Loucy (cell line): ENCODE measurements around the gene KCNQ2.

Source experiments
- H2AFZ ChIP-seq: fragments of 200-600 bp; sonication (generic); 2 replicates; pipeline ENCODE4 v1.6.0; 2016; ENCODE audit warnings: antibody characterized with exemption, mild to moderate bottlenecking, low read length, moderate library complexity
- H3F3A ChIP-seq: fragments of 200-600 bp; 2 replicates; pipeline ENCODE4 v1.6.0; 2016; ENCODE audit warnings: antibody characterized with exemption, low read depth, mild to moderate bottlenecking
- H3K27me3 ChIP-seq: fragments of 200-600 bp; sonication (generic); 2 replicates; pipeline ENCODE4 v1.6.1; 2014; ENCODE audit warnings: low read length, mild to moderate bottlenecking; ENCODE audit not compliant: insufficient read depth, poor library complexity, severe bottlenecking
- H3K36me3 ChIP-seq: fragments of 200-600 bp; sonication (generic); 2 replicates; pipeline ENCODE4 v1.6.1; 2016; ENCODE audit warnings: low read length; ENCODE audit not compliant: insufficient read depth
- H3K4me1 ChIP-seq: fragments of 200-600 bp; sonication (generic); 2 replicates; pipeline ENCODE4 v1.5.1; 2014; ENCODE audit warnings: low read length, mild to moderate bottlenecking; ENCODE audit not compliant: insufficient read depth, poor library complexity, severe bottlenecking
- H3K4me2 ChIP-seq: fragments of 200-600 bp; sonication (generic); 2 replicates; pipeline ENCODE4 v1.6.0; 2014; ENCODE audit warnings: antibody characterized with exemption, low read length, low read depth, mild to moderate bottlenecking; ENCODE audit not compliant: poor library complexity, severe bottlenecking
- H3K4me3 ChIP-seq: fragments of 200-600 bp; sonication (generic); 2 replicates; pipeline ENCODE4 v1.5.1; 2014; ENCODE audit warnings: low read length, mild to moderate bottlenecking, mixed read lengths; ENCODE audit not compliant: poor library complexity, severe bottlenecking
- H3K79me2 ChIP-seq: fragments of 200-600 bp; sonication (generic); 2 replicates; pipeline ENCODE4 v1.6.1; 2014; ENCODE audit warnings: low read length; ENCODE audit not compliant: insufficient read depth
- H3K9ac ChIP-seq: fragments of 200-600 bp; sonication (generic); 2 replicates; pipeline ENCODE4 v1.6.0; 2014; ENCODE audit warnings: mild to moderate bottlenecking, low read depth, low read length, moderate library complexity; ENCODE audit not compliant: poor library complexity, severe bottlenecking
- H3K9me2 ChIP-seq: fragments of 200-600 bp; sonication (generic); replicated peaks from 2 replicates; pipeline ENCODE4 v1.6.1; 2016; ENCODE audit warnings: low read depth, low read length, mixed read lengths
- H3K9me3 ChIP-seq: fragments of 200-600 bp; sonication (generic); 2 replicates; pipeline ENCODE4 v1.6.1; 2014; ENCODE audit warnings: mild to moderate bottlenecking, antibody characterized with exemption, low read length, low read depth; ENCODE audit not compliant: insufficient read depth
- H4K20me1 ChIP-seq: fragments of 200-600 bp; sonication (generic); 2 replicates; pipeline ENCODE4 v1.6.0; 2014; ENCODE audit warnings: antibody characterized with exemption, low read length, mild to moderate bottlenecking; ENCODE audit not compliant: insufficient read depth, poor library complexity, severe bottlenecking
- CTCF ChIP-seq: fragments of 200-600 bp; sonication (generic); conservative IDR thresholded peaks from 2 replicates; pipeline ENCODE4 v1.5.1; 2014; ENCODE audit warnings: mild to moderate bottlenecking, antibody characterized with exemption, low read length
- EZH2phosphoT487 ChIP-seq: fragments of 200-600 bp; IDR thresholded peaks from 2 replicates; pipeline ENCODE4 v1.6.1; 2018; ENCODE audit warnings: antibody characterized with exemption, mild to moderate bottlenecking, moderate library complexity, borderline replicate concordance

The KCNQ2 gene

GRCh38 chr20:63501818-63502670 is 29.6 kb upstream of the KCNQ2 start:
- no peaks in the 10 kb centered on the region for H3K27me3 ChIP-seq
- H3K9me2 ChIP-seq = no peaks in the 10 kb centered on the region
- H3K9ac ChIP-seq = no peak overlapping the region
- no peaks in the 10 kb centered on the region for H3F3A ChIP-seq
- no peak overlapping the region for H2AFZ ChIP-seq
- no peaks in the 10 kb centered on the region for H3K4me1 ChIP-seq
- TF ChIP-seq CTCF (no peak), EZH2phosphoT487 (no peak)
- H3K9me3 ChIP-seq = no peaks in the 10 kb centered on the region; the same call in 1 of the 2 replicates
- H4K20me1 ChIP-seq = no peaks in the 10 kb centered on the region
- H3K4me3 ChIP-seq = no peak overlapping the region
- no peaks in the 10 kb centered on the region for H3K79me2 ChIP-seq
- H3K4me2 ChIP-seq = no peak overlapping the region
- no peaks in the 10 kb centered on the region for H3K36me3 ChIP-seq

GRCh38 chr20:63500902-63501817 is 28.7 kb upstream of the KCNQ2 start:
- no peaks in the 10 kb centered on the region for H4K20me1 ChIP-seq
- H3K27me3 ChIP-seq = no peaks in the 10 kb centered on the region
- no peaks in the 10 kb centered on the region for H3F3A ChIP-seq
- TF ChIP-seq CTCF = no peak
- TF ChIP-seq EZH2phosphoT487 = no peak
- no peaks in the 10 kb centered on the region for H3K4me1 ChIP-seq
- H3K9ac ChIP-seq = no peak overlapping the region
- H2AFZ ChIP-seq = no peak overlapping the region
- H3K9me3 ChIP-seq = no peaks in the 10 kb centered on the region; the same call in 1 of the 2 replicates
- H3K4me3 ChIP-seq = no peak overlapping the region
- no peaks in the 10 kb centered on the region for H3K9me2 ChIP-seq
- no peaks in the 10 kb centered on the region for H3K36me3 ChIP-seq
- H3K79me2 ChIP-seq = no peaks in the 10 kb centered on the region
- no peak overlapping the region for H3K4me2 ChIP-seq

GRCh38 chr20:63500151-63500901 is 27.9 kb upstream of the KCNQ2 start:
- H3K36me3 ChIP-seq = no peaks in the 10 kb centered on the region
- no peaks in the 10 kb centered on the region for H4K20me1 ChIP-seq
- H3K9me3 ChIP-seq = no peaks in the 10 kb centered on the region; the same call in 1 of the 2 replicates
- H3K4me3 ChIP-seq = no peak overlapping the region
- no peaks in the 10 kb centered on the region for H3K4me1 ChIP-seq
- no peaks in the 10 kb centered on the region for H3F3A ChIP-seq
- no peaks in the 10 kb centered on the region for H3K27me3 ChIP-seq
- H3K4me2 ChIP-seq = no peak overlapping the region
- H3K9me2 ChIP-seq = no peaks in the 10 kb centered on the region
- H3K9ac ChIP-seq = no peak overlapping the region
- H3K79me2 ChIP-seq = no peaks in the 10 kb centered on the region
- TF ChIP-seq CTCF (no peak), EZH2phosphoT487 (no peak)
- H2AFZ ChIP-seq = no peak overlapping the region
